GM23248 (cell line): ENCODE data around the gene GCNT2. TPM values are rescaled to one million over a fixed set of nuclear protein-coding genes. Genes with fewer than 3 reads are reported as not detected.

Source experiments
- DNase-seq: peaks from one replicate; pipeline ENCODE4 v3.0.0-alpha.2; 2015
- H2AFZ ChIP-seq: fragments of 200-600 bp; sonication (generic); 2 replicates; pipeline ENCODE4 v1.6.1; 2016; ENCODE audit warnings: antibody characterized with exemption
- H3F3A ChIP-seq: fragments of 200-600 bp; sonication (generic); 2 replicates; pipeline ENCODE4 v1.6.1; 2016; ENCODE audit warnings: mild to moderate bottlenecking, antibody characterized with exemption, mixed run types; ENCODE audit not compliant: insufficient read depth
- H3K27ac ChIP-seq: fragments of 200-600 bp; sonication (generic); 2 replicates; pipeline ENCODE4 v1.5.1; 2016; ENCODE audit warnings: mild to moderate bottlenecking
- H3K27me3 ChIP-seq: fragments of 200-600 bp; sonication (generic); replicated peaks from 2 replicates; pipeline ENCODE4 v1.6.1; 2016; ENCODE audit warnings: mild to moderate bottlenecking; ENCODE audit not compliant: insufficient read depth
- H3K36me3 ChIP-seq: fragments of 200-600 bp; sonication (generic); 2 replicates; pipeline ENCODE4 v1.6.1; 2016; ENCODE audit warnings: low read depth, mild to moderate bottlenecking
- H3K4me1 ChIP-seq: fragments of 200-600 bp; sonication (generic); 2 replicates; pipeline ENCODE4 v1.6.1; 2016; ENCODE audit warnings: mild to moderate bottlenecking; ENCODE audit not compliant: insufficient read depth
- H3K4me2 ChIP-seq: fragments of 200-600 bp; sonication (generic); one replicate; pipeline ENCODE4 v1.6.1; 2016; ENCODE audit warnings: mild to moderate bottlenecking; ENCODE audit not compliant: unreplicated experiment
- H3K4me3 ChIP-seq: fragments of 200-600 bp; sonication (generic); 2 replicates; pipeline ENCODE4 v1.5.1; 2016; ENCODE audit warnings: mild to moderate bottlenecking
- H3K79me2 ChIP-seq: fragments of 200-600 bp; sonication (generic); 2 replicates; pipeline ENCODE4 v1.6.1; 2016; ENCODE audit warnings: mild to moderate bottlenecking; ENCODE audit not compliant: insufficient read depth
- H3K9ac ChIP-seq: fragments of 200-600 bp; sonication (generic); 2 replicates; pipeline ENCODE4 v1.6.1; 2016; ENCODE audit warnings: mild to moderate bottlenecking
- H3K9me2 ChIP-seq: fragments of 200-600 bp; sonication (generic); 2 replicates; pipeline ENCODE4 v1.6.1; 2016; ENCODE audit warnings: mixed run types, mild to moderate bottlenecking, moderate library complexity; ENCODE audit not compliant: insufficient read depth
- H3K9me3 ChIP-seq: fragments of 200-600 bp; sonication (generic); one replicate; pipeline ENCODE4 v1.6.1; 2017; ENCODE audit warnings: low read depth
- H4K20me1 ChIP-seq: fragments of 200-600 bp; sonication (generic); 2 replicates; pipeline ENCODE4 v1.6.0; 2016; ENCODE audit not compliant: insufficient read depth
- EZH2 ChIP-seq: fragments of 200-600 bp; sonication (generic); IDR thresholded peaks from 2 replicates; pipeline ENCODE4 v1.6.1; 2018; ENCODE audit warnings: antibody characterized with exemption, mild to moderate bottlenecking; ENCODE audit not compliant: insufficient read depth, poor library complexity, severe bottlenecking
- EZH2phosphoT487 ChIP-seq: fragments of 200-600 bp; sonication (generic); IDR thresholded peaks from 2 replicates; pipeline ENCODE4 v1.6.1; 2018; ENCODE audit warnings: antibody characterized with exemption, moderate library complexity, mild to moderate bottlenecking, low read depth; ENCODE audit not compliant: insufficient read depth
- WGBS, 2 experiments: methylation state at CpG; one replicate each; pipeline ENCODE4 v1.1.6; 2015 to 2017; ENCODE audit warnings: low lambda C conversion rate in 2 of 2, low coverage in 1 of 2; ENCODE audit errors: missing lambda C conversion rate in 2 of 2; 5-methylcytosine and 5-hydroxymethylcytosine counted together
- in situ Hi-C: fragments of 300-500 bp; cut with MboI; formaldehyde crosslinking; loops from 2 replicates; pipeline ENCODE4 v1.15.0; 2020
- polyA plus RNA-seq: library from polyadenylated mRNA; unstranded; fragments of >200 nt; fragmentation: Nextera tagmentation; extraction: Ambion mirVana; gene quantifications from 2 replicates; pipeline ENCODE4 v1.2.1, GENCODE V29; 2016
- total RNA-seq: library from RNA; depleted of rRNA; stranded (reverse); fragments of >200 nt; shearing (Covaris generic); gene quantifications from 2 replicates; pipeline ENCODE4 v1.2.3, GENCODE V29; 2014

The GCNT2 gene
- total and polyA plus RNA-seq, 2 experiments from 2014 or later, result not detected

DNA sequence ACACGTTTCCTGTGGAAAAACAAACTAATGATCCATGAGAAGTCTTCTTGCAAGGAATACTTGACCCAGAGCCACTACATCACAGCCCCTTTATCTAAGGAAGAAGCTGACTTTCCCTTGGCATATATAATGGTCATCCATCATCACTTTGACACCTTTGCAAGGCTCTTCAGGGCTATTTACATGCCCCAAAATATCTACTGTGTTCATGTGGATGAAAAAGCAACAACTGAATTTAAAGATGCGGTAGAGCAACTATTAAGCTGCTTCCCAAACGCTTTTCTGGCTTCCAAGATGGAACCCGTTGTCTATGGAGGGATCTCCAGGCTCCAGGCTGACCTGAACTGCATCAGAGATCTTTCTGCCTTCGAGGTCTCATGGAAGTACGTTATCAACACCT is 35.4 kb downstream of the GCNT2 start:
- no peak overlapping the region for H2AFZ ChIP-seq
- 11 to 12% methylated on average over 6 of the region's 6 CpGs for WGBS, 2 experiments

GRCh38 chr6:10556992-10557391 is 35.8 kb downstream of the GCNT2 start:
- WGBS, 2 experiments, result 32 to 36% methylated on average over 6 of the region's 6 CpGs
- Histone ChIP-seq H3K4me1 (no peaks in the 10 kb centered on the region; the same call in 1 of the 2 replicates), H3K27me3 (peaks cover 17% of the 10 kb centered on the region), H3K4me3 (no peak overlapping the region), H3K79me2 (no peaks in the 10 kb centered on the region), H3K27ac (no peak overlapping the region), H3K9me2 (no peaks in the 10 kb centered on the region), H3K9ac (no peak overlapping the region), H4K20me1 (no peaks in the 10 kb centered on the region), H3K4me2 (no peak overlapping the region), H3K9me3 (no peaks in the 10 kb centered on the region), H3K36me3 (no peaks in the 10 kb centered on the region), H3F3A (no peaks in the 10 kb centered on the region), H2AFZ (no peak overlapping the region)
- in situ Hi-C loops, result no loop called here
- no peak for DNase-seq
- TF ChIP-seq EZH2 (no peak), EZH2phosphoT487 (no peak)

More for the DNA sequence above, 35.4 kb downstream of the GCNT2 start:
- Histone ChIP-seq H3F3A (no peaks in the 10 kb centered on the region), H3K9me3 (no peaks in the 10 kb centered on the region), H3K4me3 (no peak overlapping the region), H3K9me2 (no peaks in the 10 kb centered on the region), H3K79me2 (no peaks in the 10 kb centered on the region), H3K27ac (no peak overlapping the region), H3K9ac (no peak overlapping the region), H4K20me1 (no peaks in the 10 kb centered on the region), H3K27me3 (peaks cover 17% of the 10 kb centered on the region), H3K36me3 (no peaks in the 10 kb centered on the region), H3K4me1 (no peaks in the 10 kb centered on the region; the same call in 1 of the 2 replicates), H3K4me2 (no peak overlapping the region)
- in situ Hi-C loops, result no loop called here
- no peak for TF ChIP-seq EZH2phosphoT487
- no peak for TF ChIP-seq EZH2
- no peak for DNase-seq

DNA sequence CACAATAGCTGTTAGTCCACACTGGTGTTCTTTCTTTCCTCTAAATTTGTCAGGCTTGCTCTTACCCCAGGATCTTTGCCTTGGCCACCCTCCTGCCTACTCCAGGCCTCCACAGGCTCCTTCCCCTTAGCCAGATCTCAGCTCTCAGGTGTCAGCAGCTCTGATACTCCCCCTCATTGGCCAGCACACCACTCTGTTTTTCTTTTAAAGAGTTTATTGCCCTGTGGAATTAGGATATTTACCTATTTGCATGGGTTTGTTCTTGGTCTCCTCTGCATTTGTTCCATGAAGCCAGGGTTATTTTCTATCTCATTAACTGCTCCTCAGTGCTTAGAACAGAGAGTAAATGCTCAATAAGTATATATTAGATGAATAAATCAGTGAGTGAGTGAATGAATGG is 36.8 kb downstream of the GCNT2 start:
- in situ Hi-C loops, result no loop called here
- no peak overlapping the region for H2AFZ ChIP-seq
- H3F3A ChIP-seq, result no peaks in the 10 kb centered on the region
- no peaks in the 10 kb centered on the region for H3K36me3 ChIP-seq
- no peaks in the 10 kb centered on the region for H3K79me2 ChIP-seq
- H3K4me2 ChIP-seq, result no peak overlapping the region
- TF ChIP-seq EZH2phosphoT487 (no peak), EZH2 (no peak)
- H3K9ac ChIP-seq, result no peak overlapping the region
- no peaks in the 10 kb centered on the region for H4K20me1 ChIP-seq
- H3K4me1 ChIP-seq, result no peaks in the 10 kb centered on the region; the same call in 1 of the 2 replicates
- no peaks in the 10 kb centered on the region for H3K9me3 ChIP-seq
- H3K4me3 ChIP-seq, result no peak overlapping the region
- no peaks in the 10 kb centered on the region for H3K9me2 ChIP-seq
- H3K27me3 ChIP-seq, result peaks cover 17% of the 10 kb centered on the region
- H3K27ac ChIP-seq, result no peak overlapping the region
- DNase-seq, result no peak

DNA sequence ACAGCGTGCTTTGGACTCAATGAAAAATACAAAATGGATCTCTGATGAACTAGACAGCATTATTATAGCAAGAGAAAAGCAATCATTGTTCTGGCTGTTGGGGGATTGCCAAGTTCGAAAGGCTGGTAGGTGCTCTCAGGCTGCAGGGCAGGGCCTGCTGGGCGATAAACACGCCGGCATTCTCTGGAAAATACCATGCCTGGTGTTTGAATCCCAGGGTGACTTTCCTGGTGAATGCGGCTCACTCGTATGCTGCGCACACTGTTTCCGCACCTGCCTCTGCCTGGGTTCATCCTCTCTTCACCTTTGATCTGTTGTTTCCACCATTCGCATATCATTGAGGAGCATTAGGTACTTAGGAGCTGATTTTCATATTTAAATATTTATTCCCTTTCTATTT is 37.4 kb downstream of the GCNT2 start:
- Histone ChIP-seq H3K79me2 (no peaks in the 10 kb centered on the region), H3K4me3 (no peak overlapping the region), H2AFZ (no peak overlapping the region), H3K9me2 (no peaks in the 10 kb centered on the region), H3K9ac (no peak overlapping the region), H3K36me3 (no peaks in the 10 kb centered on the region), H3K4me1 (no peaks in the 10 kb centered on the region; the same call in 1 of the 2 replicates), H3K27me3 (peaks cover 17% of the 10 kb centered on the region), H3K27ac (no peak overlapping the region), H3F3A (no peaks in the 10 kb centered on the region), H4K20me1 (no peaks in the 10 kb centered on the region), H3K4me2 (no peak overlapping the region), H3K9me3 (no peaks in the 10 kb centered on the region)
- 39 to 41% methylated on average over 10 of the region's 10 CpGs for WGBS, 2 experiments
- TF ChIP-seq EZH2 (no peak), EZH2phosphoT487 (no peak)
- no peak for DNase-seq
- in situ Hi-C loops, result no loop called here
